ENCODE measurements around the gene CIP2A.

The CIP2A gene

DNA sequence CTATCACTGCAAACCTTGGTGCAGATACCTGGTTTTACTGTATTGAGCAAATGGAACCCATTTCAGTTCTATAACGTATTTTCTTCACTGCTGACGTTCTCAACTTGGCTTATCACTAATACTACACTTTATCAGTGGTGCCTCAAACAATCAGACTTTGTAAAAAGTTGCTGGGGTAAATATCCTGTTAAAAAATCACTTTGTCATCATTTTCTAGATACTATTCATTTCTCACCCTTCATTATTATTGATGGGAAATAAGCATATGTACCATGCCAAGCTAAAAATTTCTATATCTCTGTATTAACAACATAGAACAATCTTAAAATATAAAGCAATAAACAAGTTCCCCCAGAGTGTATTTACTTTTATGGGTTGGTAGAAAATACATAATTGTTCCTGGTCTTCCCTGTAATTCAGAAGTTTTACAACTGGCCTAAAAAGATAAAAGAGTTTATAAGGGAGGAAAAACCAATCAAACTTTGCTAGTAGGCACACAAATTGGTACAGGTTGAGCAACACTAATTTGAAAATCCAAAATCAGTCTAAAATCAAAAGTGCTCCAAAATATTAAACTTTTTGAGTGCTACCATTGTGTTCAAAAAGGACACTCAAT, 33.2 kb downstream of the CIP2A start:
- no peak for DNase-seq

- no peak for DNase-seq
Observed at GRCh38 chr3:108554913-108555571, 34.2 kb downstream of the CIP2A start.

GRCh38 chr3:108554229-108554628, 35.0 kb downstream of the CIP2A start:
- DNase-seq, result no peak

DNA sequence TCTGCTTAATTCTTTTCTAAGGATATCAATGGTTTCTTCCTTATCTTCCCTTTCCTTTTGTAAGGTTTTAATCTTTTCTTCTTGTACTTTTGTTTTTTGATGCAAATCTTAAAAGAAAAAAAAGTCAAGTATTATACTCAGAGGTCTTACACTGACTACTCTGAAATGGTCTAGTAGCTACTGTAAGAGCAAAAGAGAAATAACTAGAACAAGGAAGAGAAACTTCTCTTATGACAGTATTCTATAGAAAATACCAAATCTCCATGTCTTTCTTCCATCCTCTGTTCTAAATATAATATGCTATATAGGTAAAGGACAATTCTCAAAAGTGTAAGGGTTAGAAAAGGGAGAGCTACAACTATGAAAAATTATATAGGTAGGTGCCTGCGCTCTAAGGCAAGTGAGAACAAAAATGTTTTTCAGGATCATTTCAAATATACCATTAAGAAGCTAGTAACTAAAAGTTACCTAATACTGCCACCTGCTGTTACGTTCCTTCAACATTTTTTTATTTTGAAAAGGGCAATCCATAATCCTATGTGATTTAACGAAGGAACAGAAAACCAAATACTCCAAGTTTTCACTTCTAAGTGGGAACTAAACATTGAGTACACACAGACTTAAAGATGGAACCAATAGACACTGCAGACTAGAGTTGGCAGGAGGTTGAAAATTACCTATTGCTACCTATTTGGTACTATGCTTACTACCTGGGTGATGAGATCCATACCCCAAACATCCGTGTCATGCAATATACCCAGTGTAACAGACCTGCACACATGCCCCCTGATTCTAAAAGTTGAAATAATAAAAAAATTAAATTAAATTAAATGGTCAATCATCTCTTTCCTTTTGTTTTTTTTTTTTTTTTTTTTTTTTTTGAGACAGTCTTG, 36.7 kb downstream of the CIP2A start:
- no peak for DNase-seq

DNA sequence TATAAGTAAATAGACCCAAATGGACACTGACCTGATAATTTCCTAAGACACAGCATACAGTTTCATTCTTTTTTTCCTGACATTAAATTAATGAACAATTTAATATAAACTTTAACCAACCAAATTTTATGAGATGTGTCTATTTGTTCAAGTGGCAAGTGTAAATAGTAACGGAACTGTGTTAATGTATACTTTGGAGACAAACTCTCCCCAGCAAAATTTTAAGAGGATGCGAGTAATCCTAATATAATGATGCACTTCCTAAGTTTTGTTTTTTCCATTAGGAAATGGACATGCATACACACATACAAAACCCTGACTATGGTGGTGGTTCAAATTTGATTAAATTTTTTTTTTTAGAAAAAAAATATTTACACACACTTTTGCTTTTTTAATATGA, 40.4 kb downstream of the CIP2A start:
- no peak for DNase-seq

- DNase-seq, result no peak
Observed at GRCh38 chr3:108548304-108548703, 40.9 kb downstream of the CIP2A start.

DNA sequence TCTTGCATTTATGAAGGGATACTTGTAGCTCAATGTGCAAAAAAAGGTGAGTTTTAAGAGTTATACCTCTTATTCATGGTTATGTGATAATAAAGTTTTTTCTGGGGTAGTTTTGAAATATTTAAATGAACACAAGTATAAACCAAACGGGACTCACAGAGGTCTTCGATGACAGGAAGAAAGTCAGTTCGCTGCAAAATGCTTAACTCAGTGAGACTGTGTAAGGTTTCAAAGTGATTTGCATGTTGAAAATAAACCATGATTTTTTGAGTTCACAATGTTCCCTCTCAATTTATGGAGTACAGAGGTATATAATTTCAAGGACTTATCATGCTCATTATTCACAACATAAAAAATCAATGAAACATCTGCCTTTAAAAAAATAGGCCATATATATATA, 42.5 kb downstream of the CIP2A start:
- DNase-seq, result no peak

- DNase-seq, result no peak
Observed at GRCh38 chr3:108546247-108546646, 43.0 kb downstream of the CIP2A start.

DNA sequence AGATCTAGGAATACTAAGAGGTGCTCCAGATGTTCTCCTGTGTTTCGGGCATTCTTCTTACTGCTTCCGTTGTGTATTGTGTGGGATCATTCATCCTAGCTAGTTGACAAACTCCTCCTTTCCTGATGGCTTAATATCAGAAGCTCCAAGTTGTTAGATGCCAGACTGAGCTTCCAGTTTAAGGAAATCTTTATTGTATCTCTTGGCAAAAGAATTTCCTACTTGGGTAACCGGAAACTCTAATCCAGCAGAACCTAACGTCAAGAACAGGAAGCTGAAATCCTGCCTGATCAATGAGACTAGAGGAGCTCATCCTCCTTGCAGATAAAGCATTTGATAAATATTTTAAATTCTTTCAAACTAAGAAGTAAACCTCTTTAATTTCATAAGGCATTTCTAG, 51.2 kb downstream of the CIP2A start:
- DNase-seq, result no peak

DNA sequence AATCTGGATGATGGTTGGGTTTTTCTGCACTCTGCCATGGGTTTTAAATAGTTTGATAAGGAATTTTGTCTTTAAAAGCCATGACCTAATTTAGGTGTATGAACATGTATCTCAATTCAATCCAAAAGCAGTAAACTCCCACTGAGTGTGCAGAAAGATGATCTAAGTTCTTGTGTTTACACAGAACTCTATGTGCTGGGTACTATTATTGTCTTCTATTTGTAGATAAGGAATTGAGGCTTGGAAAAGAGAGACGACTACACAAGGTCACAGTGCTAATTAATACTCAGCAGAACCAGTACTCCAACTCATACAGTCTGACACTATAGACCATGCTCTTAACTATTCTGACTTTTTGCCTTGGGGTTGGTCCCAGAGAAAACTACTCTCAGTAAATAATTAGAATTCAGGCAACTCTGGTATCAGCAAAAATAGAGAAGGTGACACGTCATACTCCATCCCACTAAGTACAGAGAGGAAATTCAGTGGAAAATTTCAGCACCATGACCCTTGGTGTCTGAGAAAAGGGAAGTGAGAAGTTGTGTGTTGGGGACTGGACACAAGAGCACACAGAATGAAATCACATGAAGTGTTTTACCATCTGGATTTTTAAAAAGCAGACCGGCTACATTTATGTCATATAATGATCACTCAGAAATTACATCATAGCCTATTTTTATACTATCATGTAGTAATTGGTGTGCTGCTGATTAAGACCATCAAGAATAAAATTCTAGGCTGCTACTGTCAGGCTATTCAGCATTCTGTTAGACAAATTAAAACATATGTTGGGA, 60.6 kb downstream of the CIP2A start:
- DNase-seq, result no peak

- no peak for DNase-seq
Observed at GRCh38 chr3:108527817-108528216, 61.4 kb downstream of the CIP2A start.

DNA sequence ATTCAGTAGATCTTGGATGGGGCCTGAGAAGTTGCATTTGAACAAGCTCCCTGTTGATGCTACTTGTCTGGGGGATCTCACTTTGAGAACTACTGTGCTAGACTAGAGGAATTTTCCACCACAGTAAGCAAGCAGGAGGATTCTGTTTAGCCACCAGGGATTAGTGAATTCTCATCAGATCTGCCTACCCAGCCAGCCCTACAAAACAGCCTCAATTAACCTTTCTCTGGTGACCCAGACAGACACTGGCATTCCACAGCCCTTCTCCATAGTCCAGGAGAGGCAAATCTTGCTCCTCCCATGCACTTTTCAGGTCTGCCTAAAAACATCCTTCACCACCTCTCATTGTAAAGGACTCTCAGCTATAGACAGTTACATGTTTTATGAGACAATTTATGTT, 62.1 kb downstream of the CIP2A start:
- no peak for DNase-seq

GRCh38 chr3:108525971-108526370, 63.3 kb downstream of the CIP2A start:
- no peak for DNase-seq

DNA sequence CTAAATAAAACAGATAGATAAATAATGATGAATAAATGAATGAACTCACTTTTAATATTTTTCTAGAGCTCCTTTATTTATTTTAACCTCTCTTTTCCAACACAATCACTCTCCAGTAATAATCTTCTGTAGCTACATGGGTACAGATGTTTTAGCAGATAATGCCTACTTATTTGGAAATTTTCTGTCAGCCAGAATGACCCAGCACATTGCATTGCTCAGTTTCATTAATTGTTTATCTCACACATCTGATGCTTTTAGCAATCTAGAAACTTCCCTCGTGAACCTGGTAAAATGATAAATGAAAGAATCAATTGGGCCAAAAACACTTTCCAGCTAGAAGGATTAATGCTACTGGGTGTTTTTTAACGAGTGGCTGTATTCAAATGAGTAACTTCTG, 64.0 kb downstream of the CIP2A start:
- DNase-seq, result no peak

- no peak for DNase-seq
Observed at GRCh38 chr3:108524537-108524936, 64.7 kb downstream of the CIP2A start.

GRCh38 chr3:108518895-108519294, 70.3 kb downstream of the CIP2A start:
- DNase-seq, result no peak

GRCh38 chr3:108516881-108517280, 72.4 kb downstream of the CIP2A start:
- no peak for DNase-seq

DNA sequence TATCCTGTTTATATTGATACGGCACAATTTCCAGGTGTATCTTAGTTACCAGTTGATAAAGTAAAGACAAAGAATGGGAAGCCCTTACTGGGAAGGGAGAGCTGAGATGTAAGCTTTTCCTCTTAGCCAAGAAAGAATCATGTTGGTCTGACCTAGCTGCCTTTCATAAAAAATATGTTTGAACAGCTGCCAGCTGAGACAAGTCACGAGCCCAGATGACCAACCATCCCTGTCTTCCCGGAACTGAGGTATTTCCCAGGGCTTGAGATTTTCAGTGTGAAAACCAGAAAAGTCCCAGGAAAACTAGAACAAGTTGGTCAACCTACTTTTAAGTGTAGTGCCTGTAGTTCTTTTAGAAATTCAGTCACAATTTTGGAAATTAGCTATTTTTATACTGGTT, 75.3 kb downstream of the CIP2A start:
- DNase-seq, result no peak

DNA sequence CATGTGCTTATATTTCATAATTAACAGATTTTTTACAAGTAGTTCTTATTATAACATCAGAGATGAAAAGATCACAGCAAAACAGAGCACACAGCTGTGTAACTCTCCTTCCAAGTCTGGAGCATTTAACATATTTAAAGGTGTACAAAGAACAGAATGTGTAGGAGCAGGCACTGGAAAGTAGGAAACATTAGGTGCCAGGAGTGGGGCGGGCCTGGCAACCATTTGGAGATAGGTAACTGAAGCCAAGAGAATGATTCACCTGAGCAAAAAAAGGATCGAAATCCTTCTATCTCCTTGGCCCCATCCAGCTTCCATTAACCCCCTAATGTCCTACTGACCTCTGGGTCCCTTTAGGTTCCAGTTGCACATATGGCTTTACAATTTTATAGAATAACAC, 76.6 kb downstream of the CIP2A start:
- no peak for DNase-seq

DNA sequence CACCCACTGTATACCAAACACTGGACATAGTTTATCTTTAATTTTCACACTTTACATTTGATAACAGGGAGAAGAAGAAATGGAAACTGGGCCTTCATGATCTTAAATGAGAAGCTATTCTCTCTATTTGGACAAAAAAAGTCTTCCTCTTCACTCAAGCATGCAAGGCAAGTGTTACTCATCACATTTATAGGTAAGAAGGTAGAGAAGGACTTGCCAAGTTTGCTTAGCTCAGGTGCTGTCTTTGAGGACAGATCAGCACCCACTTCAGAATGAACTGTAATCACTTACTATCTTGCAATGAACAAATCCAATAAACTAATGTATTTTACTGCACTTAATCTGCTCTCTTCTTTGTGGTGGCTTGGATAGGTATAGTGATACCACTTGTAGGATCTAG, 77.7 kb downstream of the CIP2A start:
- DNase-seq, result no peak

- DNase-seq, result no peak
Observed at GRCh38 chr3:108511055-108511454, 78.2 kb downstream of the CIP2A start.

DNA sequence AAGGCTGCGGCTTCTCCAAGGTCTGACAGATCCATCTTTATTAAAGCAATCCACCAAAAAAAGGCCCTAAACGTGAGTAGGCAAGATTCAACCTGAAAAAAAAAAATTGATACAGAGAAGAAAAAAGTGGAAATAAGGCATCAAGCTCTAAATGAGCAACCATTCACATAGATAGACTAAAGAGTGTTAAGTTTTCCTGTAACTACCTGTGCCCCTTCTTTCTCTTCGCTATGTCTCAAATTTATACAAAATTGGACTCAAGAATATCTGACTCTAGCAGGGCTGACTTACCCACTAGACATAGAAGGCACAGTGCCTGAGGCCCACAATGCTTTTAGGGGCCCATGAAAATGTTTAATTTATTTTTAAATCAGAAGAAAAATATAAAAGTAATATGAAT, 78.7 kb downstream of the CIP2A start, which contains the start of gene MYH15:
TSS of gene MYH15 (minus strand) at position 101 of the 400 bp plus-strand sequence. CDS start at position 35, 66 bp downstream.
- DNase-seq, result no peak

GRCh38 chr3:108509871-108510270, 79.4 kb downstream of the CIP2A start:
- DNase-seq, result no peak
